Fibroblast of pulmonary artery (primary cell): ENCODE results near the gene LRP2BP.
A peak's percentile ranks its signal among the peaks of the same experiment; 100 is the strongest.
"Not testable (repeated sequence)": the region's sequence is repeated elsewhere in the genome, so short reads cannot be mapped to it uniquely, and the experiment has no call there.

Experiments
- DNase-seq: peaks from one replicate; pipeline ENCODE4 v3.0.0-alpha.2; 2010; ENCODE audit warnings: low read depth
- H3K4me3 ChIP-seq: replicated peaks from 2 replicates; pipeline ENCODE4 v1.5.1; 2011; ENCODE audit warnings: low read depth, mild to moderate bottlenecking, control low read depth, low read length, moderate library complexity
- TF ChIP-seq, protein P1 (sequence below): IDR thresholded peaks from 2 replicates; pipeline ENCODE4 v1.5.1; 2011; ENCODE audit warnings: mild to moderate bottlenecking, control low read depth, low read length, inconsistent platforms; ENCODE audit errors: missing control alignments

LRP2BP gene

DNA sequence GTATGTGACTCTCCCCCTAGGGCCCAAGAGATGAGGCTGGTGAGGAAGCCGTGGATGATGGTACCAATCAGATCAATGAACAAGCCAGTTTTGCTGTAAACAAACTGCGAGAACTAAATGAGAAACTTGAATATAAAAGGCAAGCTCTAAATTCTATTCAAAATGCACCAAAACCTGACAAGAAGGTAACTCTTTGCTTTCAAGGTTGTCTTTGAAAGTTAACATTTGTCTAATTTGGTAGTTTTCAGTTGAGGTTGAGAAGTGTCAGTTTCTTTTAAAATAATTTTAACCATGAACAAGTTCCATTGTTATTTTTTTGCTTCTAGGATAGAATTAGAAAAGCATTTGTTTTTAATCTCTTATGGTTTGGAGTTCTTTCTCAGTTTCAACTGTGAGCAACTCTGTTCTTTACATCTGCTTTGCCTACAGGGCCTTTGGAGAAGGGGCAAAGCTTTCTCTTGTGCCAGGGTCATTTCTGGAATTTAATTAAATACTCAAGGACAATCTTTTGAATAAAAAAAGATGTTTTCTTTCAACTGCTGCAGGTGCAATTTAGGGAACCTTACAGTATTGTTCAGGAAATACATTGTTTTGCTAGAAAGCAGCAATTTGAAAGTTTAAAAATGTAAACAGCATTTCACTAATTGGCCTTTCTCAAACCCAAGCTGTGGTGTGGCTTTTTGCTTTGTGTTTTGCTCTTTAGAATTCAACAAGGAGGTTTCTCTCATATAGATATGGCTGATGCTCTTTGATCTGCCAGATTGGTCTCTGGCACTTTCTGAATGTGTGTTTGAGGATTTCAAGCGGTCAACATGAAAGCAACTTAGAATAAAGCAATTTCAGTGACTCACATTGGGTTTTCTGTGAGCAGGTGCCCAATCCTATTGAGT lies 62.9 kb downstream of the LRP2BP start:
- no peak overlapping the region for H3K4me3 ChIP-seq
- TF ChIP-seq, protein P1, sequence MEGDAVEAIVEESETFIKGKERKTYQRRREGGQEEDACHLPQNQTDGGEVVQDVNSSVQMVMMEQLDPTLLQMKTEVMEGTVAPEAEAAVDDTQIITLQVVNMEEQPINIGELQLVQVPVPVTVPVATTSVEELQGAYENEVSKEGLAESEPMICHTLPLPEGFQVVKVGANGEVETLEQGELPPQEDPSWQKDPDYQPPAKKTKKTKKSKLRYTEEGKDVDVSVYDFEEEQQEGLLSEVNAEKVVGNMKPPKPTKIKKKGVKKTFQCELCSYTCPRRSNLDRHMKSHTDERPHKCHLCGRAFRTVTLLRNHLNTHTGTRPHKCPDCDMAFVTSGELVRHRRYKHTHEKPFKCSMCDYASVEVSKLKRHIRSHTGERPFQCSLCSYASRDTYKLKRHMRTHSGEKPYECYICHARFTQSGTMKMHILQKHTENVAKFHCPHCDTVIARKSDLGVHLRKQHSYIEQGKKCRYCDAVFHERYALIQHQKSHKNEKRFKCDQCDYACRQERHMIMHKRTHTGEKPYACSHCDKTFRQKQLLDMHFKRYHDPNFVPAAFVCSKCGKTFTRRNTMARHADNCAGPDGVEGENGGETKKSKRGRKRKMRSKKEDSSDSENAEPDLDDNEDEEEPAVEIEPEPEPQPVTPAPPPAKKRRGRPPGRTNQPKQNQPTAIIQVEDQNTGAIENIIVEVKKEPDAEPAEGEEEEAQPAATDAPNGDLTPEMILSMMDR, result no peak
- no peak for DNase-seq

DNA sequence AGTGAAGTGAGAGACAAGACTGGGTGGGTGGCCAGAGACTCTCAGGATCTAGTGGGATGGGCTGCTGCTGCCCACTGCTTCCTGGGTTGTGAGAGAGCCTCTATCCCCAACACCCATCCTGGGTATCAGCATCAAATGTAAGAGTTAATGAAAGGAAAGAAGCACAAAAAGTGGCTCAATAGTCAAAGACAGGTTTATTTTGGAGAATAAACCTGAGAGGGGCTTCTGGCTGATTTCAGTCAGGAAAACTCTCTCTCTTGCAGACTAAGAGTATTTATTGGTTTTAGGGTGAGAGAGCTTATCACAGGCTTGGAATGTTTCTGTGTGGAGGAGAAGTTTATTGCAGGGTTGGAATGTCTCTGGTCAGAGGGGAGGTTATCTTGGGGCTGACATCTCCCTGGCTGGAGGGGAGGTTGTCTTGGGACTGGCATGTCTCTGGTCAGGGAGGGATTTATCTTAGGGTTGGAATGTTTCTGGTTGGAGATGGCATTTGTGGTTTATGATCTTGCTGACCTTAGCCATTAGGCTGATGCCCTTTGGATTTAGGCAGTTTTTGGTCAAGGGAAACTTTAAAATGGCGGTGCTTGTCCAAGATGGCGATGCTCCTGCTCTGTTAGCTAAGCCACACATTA lies 65.7 kb downstream of the LRP2BP start:
- not testable (repeated sequence) for H3K4me3 ChIP-seq, DNase-seq

DNA sequence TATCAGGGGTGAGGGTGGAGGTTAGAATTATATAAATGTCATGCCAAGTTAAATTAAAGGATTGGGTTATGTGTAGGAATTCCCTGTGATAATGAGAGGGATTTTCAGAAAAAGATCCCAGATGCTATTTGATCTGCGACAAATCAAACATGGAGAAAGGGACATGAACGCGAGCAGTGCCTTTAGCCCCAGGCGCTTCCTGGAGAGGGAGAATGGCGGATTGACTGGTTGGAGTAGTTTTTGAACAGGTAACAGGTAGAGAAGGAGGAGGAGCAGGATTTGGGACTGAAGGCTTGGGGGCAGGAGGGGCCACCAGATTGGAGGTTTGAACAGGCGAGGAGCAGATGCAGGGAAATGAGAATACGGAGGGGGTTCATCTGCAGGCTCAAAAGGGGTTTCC lies 67.1 kb downstream of the LRP2BP start:
- DNase-seq, result no peak
- H3K4me3 ChIP-seq, result no peak overlapping the region
- TF ChIP-seq, protein P1, result no peak

DNA sequence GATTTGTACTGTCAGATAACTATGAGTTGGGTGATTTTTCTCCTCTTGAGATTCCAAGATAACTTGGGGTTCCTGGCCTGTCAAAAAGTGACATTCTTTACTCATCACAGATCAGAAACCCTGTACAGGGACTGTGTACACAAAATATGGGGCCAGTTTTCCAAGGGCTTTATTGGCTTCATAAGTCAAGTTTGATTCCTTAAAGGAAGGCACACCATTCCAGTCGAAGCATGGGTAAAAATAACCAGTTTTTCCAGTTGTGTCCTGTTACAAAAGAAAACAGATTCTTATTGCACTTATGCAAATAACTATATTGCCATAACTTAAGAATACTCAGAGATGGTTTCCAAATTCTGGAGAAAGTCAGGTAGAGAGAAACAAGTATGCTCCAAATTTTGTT lies 70.0 kb downstream of the LRP2BP start:
- H3K4me3 ChIP-seq, DNase-seq: not testable (repeated sequence)

DNA sequence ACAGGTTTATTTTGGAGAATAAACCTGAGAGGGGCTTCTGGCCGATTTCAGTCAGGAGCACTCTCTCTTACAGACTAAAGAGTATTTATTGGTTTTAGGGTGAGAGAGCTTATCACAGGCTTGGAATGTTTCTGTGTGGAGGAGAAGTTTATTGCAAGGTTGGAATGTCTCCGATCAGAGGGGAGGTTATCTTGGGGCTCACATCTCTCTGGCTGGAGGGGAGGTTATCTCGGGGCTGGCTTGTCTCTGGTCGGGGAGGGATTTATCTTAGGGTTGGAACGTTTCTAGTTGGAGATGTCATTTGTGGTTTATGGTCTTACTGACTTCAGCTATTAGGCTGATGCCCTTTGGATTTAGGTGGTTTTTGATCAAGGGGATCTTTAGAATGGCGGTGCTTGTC lies 71.4 kb downstream of the LRP2BP start:
- DNase-seq, H3K4me3 ChIP-seq: not testable (repeated sequence)

DNA sequence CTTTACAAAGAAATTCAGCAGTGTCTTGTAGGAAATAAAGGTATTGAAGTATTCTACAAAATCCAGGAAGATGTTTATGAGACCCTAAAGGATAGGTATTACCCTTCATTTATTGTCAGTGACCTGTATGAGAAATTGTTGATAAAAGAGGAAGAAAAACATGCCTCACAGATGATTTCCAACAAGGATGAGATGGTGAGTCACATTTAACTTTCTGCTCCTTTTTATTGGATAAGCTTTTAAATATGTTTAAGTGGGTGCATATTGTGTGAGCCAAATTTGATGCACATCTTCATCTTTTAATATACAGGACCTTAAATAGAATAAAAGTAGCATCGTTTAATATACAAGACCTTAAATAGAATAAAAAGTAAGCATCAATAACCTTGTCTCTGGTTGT lies 72.1 kb downstream of the LRP2BP start:
- DNase-seq, result no peak
- TF ChIP-seq, protein P1, result no peak
- no peak overlapping the region for H3K4me3 ChIP-seq

DNA sequence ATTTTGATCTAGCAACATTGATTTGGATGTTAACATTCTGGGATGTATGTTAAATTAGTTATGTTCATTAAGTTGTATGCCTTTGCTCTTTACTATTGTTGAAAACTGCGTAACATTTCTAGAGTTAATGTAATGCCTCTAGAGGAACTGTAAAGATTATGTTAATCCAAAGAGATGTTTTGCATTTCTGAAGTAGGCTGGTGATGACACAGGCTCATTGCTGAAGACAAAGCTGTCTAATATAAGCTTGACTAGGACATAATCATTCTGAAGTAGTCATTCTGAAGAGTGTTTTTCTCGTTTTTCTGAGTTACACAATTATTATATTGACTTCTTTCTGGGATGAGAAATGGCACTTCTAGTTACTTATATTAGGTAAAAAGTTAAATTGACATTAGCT lies 72.9 kb downstream of the LRP2BP start:
- TF ChIP-seq, protein P1, result no peak
- no peak overlapping the region for H3K4me3 ChIP-seq
- DNase-seq, result no peak

DNA sequence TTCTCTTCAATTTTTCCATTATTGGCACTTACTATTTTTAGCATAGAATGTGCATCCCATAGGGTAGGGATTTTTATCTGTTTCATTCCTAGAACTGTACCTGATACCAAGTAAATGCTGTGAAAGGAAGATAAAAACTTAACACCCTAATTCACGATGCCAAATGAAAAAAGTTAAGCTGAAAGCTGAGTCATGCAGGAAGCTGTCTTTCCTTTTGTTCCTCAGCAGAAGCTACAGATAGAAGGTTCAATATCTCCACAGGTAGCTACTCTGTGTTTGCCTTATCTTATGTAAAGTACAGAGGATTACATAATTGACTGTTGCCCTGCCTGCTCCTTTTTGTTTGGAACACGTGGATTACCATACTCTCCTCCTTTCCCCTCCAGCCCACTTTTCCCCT lies 77.0 kb downstream of the LRP2BP start:
- TF ChIP-seq, protein P1, result no peak
- no peak overlapping the region for H3K4me3 ChIP-seq
- DNase-seq, result peak; percentile 25
